Measurements from ENCODE around the gene ATOSB.

Gene ATOSB

GRCh38 chr9:35112257-35113020, 3.2 kb downstream of the ATOSB start:
- no peak for DNase-seq (ENCODE audit: low spot score)

- peak; percentile 98 for DNase-seq (ENCODE audit: low spot score)
Observed at GRCh38 chr9:35111001-35111933, 4.4 kb downstream of the ATOSB start.

GRCh38 chr9:35110327-35110761, 5.3 kb downstream of the ATOSB start:
- no peak for DNase-seq (ENCODE audit: low spot score)

GRCh38 chr9:35108946-35109575, 6.6 kb downstream of the ATOSB start:
- DNase-seq (ENCODE audit: low spot score) = no peak

- DNase-seq (ENCODE audit: low spot score) = no peak
Observed at GRCh38 chr9:35108461-35108860, 7.2 kb downstream of the ATOSB start.

- DNase-seq (ENCODE audit: low spot score) = no peak
Observed at GRCh38 chr9:35107297-35108290, 8.1 kb downstream of the ATOSB start.

GRCh38 chr9:35106343-35106730, 9.3 kb downstream of the ATOSB start:
- DNase-seq (ENCODE audit: low spot score) = no peak

GRCh38 chr9:35105571-35106342, 9.9 kb downstream of the ATOSB start:
- no peak for DNase-seq (ENCODE audit: low spot score)

GRCh38 chr9:35105126-35105525, 10.5 kb downstream of the ATOSB start:
- no peak for DNase-seq (ENCODE audit: low spot score)

- DNase-seq (ENCODE audit: low spot score) = no peak
Observed at GRCh38 chr9:35104586-35104985, 11.1 kb downstream of the ATOSB start.

GRCh38 chr9:35103660-35104191, 11.9 kb downstream of the ATOSB start:
- no peak for DNase-seq (ENCODE audit: low spot score)

GRCh38 chr9:35102769-35103659, 12.6 kb downstream of the ATOSB start, which contains the start of gene STOML2:
STOML2 (minus strand) TSS chr9:35103131; CDS start chr9:35103094, 37 bp downstream.
- peak; percentile 98 for DNase-seq (ENCODE audit: low spot score)

- no peak for DNase-seq (ENCODE audit: low spot score)
Observed at GRCh38 chr9:35102465-35102768, 13.2 kb downstream of the ATOSB start.

- DNase-seq (ENCODE audit: low spot score) = no peak
Observed at GRCh38 chr9:35097573-35097972, 18.1 kb downstream of the ATOSB start.

- peak; percentile 83 for DNase-seq (ENCODE audit: low spot score)
Observed at GRCh38 chr9:35096035-35096849, 19.4 kb downstream of the ATOSB start, which contains the start of gene PIGO. PIGO (minus strand) TSS chr9:35096591; CDS start chr9:35095565, 1,026 bp downstream.

GRCh38 chr9:35091536-35091935, 24.1 kb downstream of the ATOSB start:
- no peak for DNase-seq (ENCODE audit: low spot score)

GRCh38 chr9:35089434-35089833, 26.2 kb downstream of the ATOSB start:
- DNase-seq (ENCODE audit: low spot score) = no peak

GRCh38 chr9:35085078-35085477, 30.6 kb downstream of the ATOSB start:
- DNase-seq (ENCODE audit: low spot score) = no peak
